Loucy (cell line): Measurements from ENCODE around the gene DCAF7.

Experiments
- H2AFZ ChIP-seq: fragments of 200-600 bp; sonication (generic); 2 replicates; pipeline ENCODE4 v1.6.0; 2016; ENCODE audit warnings: antibody characterized with exemption, mild to moderate bottlenecking, low read length, moderate library complexity
- H3F3A ChIP-seq: fragments of 200-600 bp; 2 replicates; pipeline ENCODE4 v1.6.0; 2016; ENCODE audit warnings: antibody characterized with exemption, low read depth, mild to moderate bottlenecking
- H3K27me3 ChIP-seq: fragments of 200-600 bp; sonication (generic); 2 replicates; pipeline ENCODE4 v1.6.1; 2014; ENCODE audit warnings: low read length, mild to moderate bottlenecking; ENCODE audit not compliant: insufficient read depth, poor library complexity, severe bottlenecking
- H3K36me3 ChIP-seq: fragments of 200-600 bp; sonication (generic); 2 replicates; pipeline ENCODE4 v1.6.1; 2016; ENCODE audit warnings: low read length; ENCODE audit not compliant: insufficient read depth
- H3K4me1 ChIP-seq: fragments of 200-600 bp; sonication (generic); 2 replicates; pipeline ENCODE4 v1.5.1; 2014; ENCODE audit warnings: low read length, mild to moderate bottlenecking; ENCODE audit not compliant: insufficient read depth, poor library complexity, severe bottlenecking
- H3K4me2 ChIP-seq: fragments of 200-600 bp; sonication (generic); 2 replicates; pipeline ENCODE4 v1.6.0; 2014; ENCODE audit warnings: antibody characterized with exemption, low read length, low read depth, mild to moderate bottlenecking; ENCODE audit not compliant: poor library complexity, severe bottlenecking
- H3K4me3 ChIP-seq: fragments of 200-600 bp; sonication (generic); 2 replicates; pipeline ENCODE4 v1.5.1; 2014; ENCODE audit warnings: low read length, mild to moderate bottlenecking, mixed read lengths; ENCODE audit not compliant: poor library complexity, severe bottlenecking
- H3K79me2 ChIP-seq: fragments of 200-600 bp; sonication (generic); 2 replicates; pipeline ENCODE4 v1.6.1; 2014; ENCODE audit warnings: low read length; ENCODE audit not compliant: insufficient read depth
- H3K9ac ChIP-seq: fragments of 200-600 bp; sonication (generic); 2 replicates; pipeline ENCODE4 v1.6.0; 2014; ENCODE audit warnings: mild to moderate bottlenecking, low read depth, low read length, moderate library complexity; ENCODE audit not compliant: poor library complexity, severe bottlenecking
- H3K9me2 ChIP-seq: fragments of 200-600 bp; sonication (generic); replicated peaks from 2 replicates; pipeline ENCODE4 v1.6.1; 2016; ENCODE audit warnings: low read depth, low read length, mixed read lengths
- H3K9me3 ChIP-seq: fragments of 200-600 bp; sonication (generic); 2 replicates; pipeline ENCODE4 v1.6.1; 2014; ENCODE audit warnings: mild to moderate bottlenecking, antibody characterized with exemption, low read length, low read depth; ENCODE audit not compliant: insufficient read depth
- H4K20me1 ChIP-seq: fragments of 200-600 bp; sonication (generic); 2 replicates; pipeline ENCODE4 v1.6.0; 2014; ENCODE audit warnings: antibody characterized with exemption, low read length, mild to moderate bottlenecking; ENCODE audit not compliant: insufficient read depth, poor library complexity, severe bottlenecking
- EZH2phosphoT487 ChIP-seq: fragments of 200-600 bp; IDR thresholded peaks from 2 replicates; pipeline ENCODE4 v1.6.1; 2018; ENCODE audit warnings: antibody characterized with exemption, mild to moderate bottlenecking, moderate library complexity, borderline replicate concordance
- TF ChIP-seq, protein P1 (sequence below): fragments of 200-600 bp; sonication (generic); conservative IDR thresholded peaks from 2 replicates; pipeline ENCODE4 v1.5.1; 2014; ENCODE audit warnings: mild to moderate bottlenecking, antibody characterized with exemption, low read length

DCAF7 gene

DNA sequence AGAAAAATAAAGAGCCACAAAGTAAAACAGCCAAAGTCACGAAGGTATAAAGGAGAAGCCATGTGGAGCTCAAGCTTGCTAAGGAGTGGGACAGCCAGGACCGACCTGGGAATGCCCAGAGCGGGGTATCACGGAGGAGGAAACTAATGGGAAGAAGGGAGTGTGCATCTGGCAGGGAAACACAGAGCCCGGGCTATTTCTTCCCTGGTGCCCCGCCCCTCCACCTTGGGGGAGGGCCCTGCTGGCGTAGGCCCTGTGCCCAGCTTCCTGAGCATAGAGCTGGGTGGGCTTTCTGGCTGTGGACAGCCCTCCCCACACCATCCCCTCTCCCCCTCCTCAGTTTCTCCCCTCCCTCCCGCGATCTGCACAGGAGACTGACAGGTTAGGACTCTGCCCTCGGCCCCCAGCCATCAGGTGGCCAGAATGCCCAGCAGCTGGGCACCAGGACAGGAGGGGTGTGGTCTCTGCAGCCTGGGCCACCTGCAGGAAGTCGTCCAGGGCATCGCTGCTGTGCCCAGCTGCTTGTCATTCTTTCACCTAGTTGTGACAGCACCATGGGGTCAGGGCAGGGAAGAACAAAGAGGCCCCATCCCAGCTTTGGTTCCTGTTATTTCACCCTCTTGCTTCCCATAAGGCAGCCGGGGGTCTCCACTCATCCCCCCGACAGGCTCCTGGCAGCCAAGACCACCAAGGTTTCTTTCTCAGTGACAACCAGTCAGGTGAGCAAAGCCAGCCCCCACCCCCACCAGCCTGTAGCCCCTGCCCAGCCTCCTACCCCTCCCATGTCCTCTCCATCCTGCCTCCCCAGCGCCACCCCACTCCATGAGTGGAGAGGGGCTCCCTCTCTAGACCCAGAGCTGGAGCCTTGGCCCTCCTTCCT lies 7.1 kb upstream of the DCAF7 start:
- H4K20me1 ChIP-seq, result no peaks in the 10 kb centered on the region
- H3K4me1 ChIP-seq, result peaks cover 36% of the 10 kb centered on the region
- no peaks in the 10 kb centered on the region for H3K36me3 ChIP-seq
- no peak for TF ChIP-seq EZH2phosphoT487
- TF ChIP-seq, protein P1, sequence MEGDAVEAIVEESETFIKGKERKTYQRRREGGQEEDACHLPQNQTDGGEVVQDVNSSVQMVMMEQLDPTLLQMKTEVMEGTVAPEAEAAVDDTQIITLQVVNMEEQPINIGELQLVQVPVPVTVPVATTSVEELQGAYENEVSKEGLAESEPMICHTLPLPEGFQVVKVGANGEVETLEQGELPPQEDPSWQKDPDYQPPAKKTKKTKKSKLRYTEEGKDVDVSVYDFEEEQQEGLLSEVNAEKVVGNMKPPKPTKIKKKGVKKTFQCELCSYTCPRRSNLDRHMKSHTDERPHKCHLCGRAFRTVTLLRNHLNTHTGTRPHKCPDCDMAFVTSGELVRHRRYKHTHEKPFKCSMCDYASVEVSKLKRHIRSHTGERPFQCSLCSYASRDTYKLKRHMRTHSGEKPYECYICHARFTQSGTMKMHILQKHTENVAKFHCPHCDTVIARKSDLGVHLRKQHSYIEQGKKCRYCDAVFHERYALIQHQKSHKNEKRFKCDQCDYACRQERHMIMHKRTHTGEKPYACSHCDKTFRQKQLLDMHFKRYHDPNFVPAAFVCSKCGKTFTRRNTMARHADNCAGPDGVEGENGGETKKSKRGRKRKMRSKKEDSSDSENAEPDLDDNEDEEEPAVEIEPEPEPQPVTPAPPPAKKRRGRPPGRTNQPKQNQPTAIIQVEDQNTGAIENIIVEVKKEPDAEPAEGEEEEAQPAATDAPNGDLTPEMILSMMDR, result no peak
- no peak overlapping the region for H3K9ac ChIP-seq
- no peak overlapping the region for H2AFZ ChIP-seq
- H3K27me3 ChIP-seq, result no peaks in the 10 kb centered on the region
- H3F3A ChIP-seq, result no peaks in the 10 kb centered on the region
- no peak overlapping the region for H3K4me2 ChIP-seq
- H3K4me3 ChIP-seq, result no peak overlapping the region
- no peaks in the 10 kb centered on the region for H3K9me2 ChIP-seq
- H3K9me3 ChIP-seq, result no peaks in the 10 kb centered on the region
- no peaks in the 10 kb centered on the region for H3K79me2 ChIP-seq

DNA sequence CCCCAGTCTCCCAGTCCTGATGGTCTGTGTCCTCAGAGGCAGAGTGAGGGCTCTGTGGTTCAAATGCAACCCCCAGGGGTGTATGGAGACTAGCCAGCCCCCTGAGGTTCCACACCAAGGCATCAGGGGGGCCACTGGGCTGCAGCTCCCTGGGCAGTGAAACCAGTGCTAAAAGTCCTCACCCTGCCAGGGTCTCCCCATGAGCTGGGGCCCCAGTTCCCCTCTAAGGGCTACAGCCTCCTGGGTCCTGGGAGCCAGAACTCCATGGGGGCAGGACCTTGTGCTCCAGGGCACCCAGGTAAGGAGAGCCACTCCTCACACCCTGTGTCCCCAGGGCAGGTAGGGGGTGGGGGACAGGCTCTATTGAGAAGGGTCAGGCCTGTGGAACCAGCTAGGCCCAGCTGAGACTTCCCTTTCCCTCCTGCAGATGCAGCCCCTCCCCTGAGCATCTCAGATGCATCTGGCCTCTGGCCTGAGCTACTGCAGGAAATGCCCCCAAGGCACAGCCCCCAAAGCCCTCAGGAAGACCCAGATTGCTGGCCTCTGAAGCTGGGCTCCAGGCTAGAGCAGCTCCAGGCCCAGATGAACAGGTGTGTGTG lies 6.4 kb upstream of the DCAF7 start:
- Histone ChIP-seq H2AFZ (no peak overlapping the region), H3K4me1 (peaks cover 36% of the 10 kb centered on the region), H3K9me3 (no peaks in the 10 kb centered on the region), H3K9me2 (no peaks in the 10 kb centered on the region), H3F3A (no peaks in the 10 kb centered on the region), H3K27me3 (no peaks in the 10 kb centered on the region), H3K9ac (no peak overlapping the region), H3K4me2 (no peak overlapping the region), H3K36me3 (no peaks in the 10 kb centered on the region), H3K79me2 (peaks cover under 1% of the 10 kb centered on the region; the same call in 1 of the 2 replicates), H3K4me3 (no peak overlapping the region), H4K20me1 (no peaks in the 10 kb centered on the region)
- TF ChIP-seq, protein P1, result no peak
- no peak for TF ChIP-seq EZH2phosphoT487

DNA sequence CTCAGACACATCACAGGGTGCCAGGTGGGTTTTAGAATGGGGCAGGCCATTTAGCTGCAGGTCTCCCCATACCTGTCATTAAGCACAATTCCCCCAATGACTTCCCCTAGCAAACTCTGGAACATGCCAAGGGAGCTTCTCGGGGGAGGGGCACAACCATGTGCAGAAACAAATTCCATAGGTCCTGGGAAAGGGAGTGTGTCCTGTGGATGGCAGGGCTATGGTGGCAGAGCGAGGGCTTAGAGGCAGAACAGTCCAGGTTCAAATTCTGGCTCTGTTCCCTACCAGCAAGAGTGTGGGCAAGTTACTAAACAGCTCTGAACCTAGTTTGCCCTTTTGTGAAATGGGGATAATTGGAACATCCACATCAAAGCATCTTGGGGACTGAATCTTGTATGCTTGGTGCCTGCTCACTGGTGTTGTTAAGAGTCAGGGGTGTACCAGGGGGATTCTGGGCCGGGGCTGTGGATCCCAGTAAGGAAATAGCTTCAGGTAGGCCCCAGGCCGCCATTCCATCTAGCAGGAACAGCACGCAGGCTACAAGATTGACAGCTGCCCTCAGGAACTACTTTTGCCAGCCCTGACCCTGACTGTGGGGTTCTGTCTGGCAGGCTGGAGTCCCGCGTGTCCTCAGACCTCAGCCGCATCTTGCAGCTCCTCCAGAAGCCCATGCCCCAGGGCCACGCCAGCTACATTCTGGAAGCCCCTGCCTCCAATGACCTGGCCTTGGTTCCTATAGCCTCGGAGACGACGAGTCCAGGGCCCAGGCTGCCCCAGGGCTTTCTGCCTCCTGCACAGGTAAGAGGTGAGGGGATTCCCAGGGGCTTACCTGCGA lies 5.6 kb upstream of the DCAF7 start:
- Histone ChIP-seq H3K4me2 (no peak overlapping the region), H3K9me2 (no peaks in the 10 kb centered on the region), H4K20me1 (no peaks in the 10 kb centered on the region), H3K4me1 (peaks cover 43% of the 10 kb centered on the region), H3K27me3 (no peaks in the 10 kb centered on the region), H3F3A (no peaks in the 10 kb centered on the region), H3K9ac (no peak overlapping the region), H3K79me2 (peaks cover 8% of the 10 kb centered on the region), H3K36me3 (no peaks in the 10 kb centered on the region), H2AFZ (no peak overlapping the region), H3K9me3 (no peaks in the 10 kb centered on the region), H3K4me3 (no peak overlapping the region)
- no peak for TF ChIP-seq EZH2phosphoT487
